Ovary (tissue), 10 donors: ENCODE measurements around the gene PTER. TPM values are rescaled to one million over a fixed set of nuclear protein-coding genes. Genes with fewer than 3 reads are reported as not detected.

ENCODE experiments used
- DNase-seq, 5 donors: peaks; one replicate each; pipeline ENCODE4 v3.0.0-alpha.2; 2019 to 2020
- H3K27ac ChIP-seq, 2 donors: fragments of 200-600 bp; one replicate each; pipeline versions ENCODE4 v1.5.1 to v1.8.0; 2019 to 2022
- H3K27me3 ChIP-seq: fragments of 200-600 bp; one replicate; pipeline ENCODE4 v1.8.0; 2022
- H3K36me3 ChIP-seq: fragments of 200-600 bp; sonication (generic); one replicate; pipeline ENCODE4 v1.5.1; 2019
- H3K4me1 ChIP-seq: one replicate; pipeline ENCODE4 v1.8.1; 2013; ENCODE audit warnings: mild to moderate bottlenecking, moderate library complexity; ENCODE audit not compliant: insufficient read depth
- H3K4me3 ChIP-seq: fragments of 200-600 bp; sonication (generic); one replicate; pipeline ENCODE4 v1.5.1; 2017
- H3K9me3 ChIP-seq, 2 donors: fragments of 200-600 bp in 1 of 2; sonication (generic) in 1 of 2; one replicate each; pipeline versions ENCODE4 v1.5.1 to v1.8.1; 2013 to 2019; ENCODE audit warnings: mild to moderate bottlenecking in 1 of 2, moderate library complexity in 1 of 2
- CTCF ChIP-seq, 3 donors: fragments of 450-650 bp in 2 of 3; fragments of 200-600 bp in 1 of 3; IDR thresholded peaks; one replicate each; pipeline versions ENCODE4 v1.5.1 to v1.8.0; 2016 to 2022; ENCODE audit warnings: antibody characterized with exemption in 3 of 3, mild to moderate bottlenecking in 1 of 3
- EP300 ChIP-seq: sonication (generic); formaldehyde crosslinking; IDR thresholded peaks from one replicate; pipeline ENCODE4 v1.6.1; 2017; ENCODE audit warnings: antibody characterized with exemption
- POLR2A ChIP-seq: fragments of 450-650 bp; IDR thresholded peaks from one replicate; pipeline ENCODE4 v1.6.1; 2017; ENCODE audit warnings: antibody characterized with exemption, mild to moderate bottlenecking, moderate library complexity
- WGBS, 3 donors: extraction: QIAGEN DNeasy Blood & Tissue Kit in 1 of 3; methylation state at CpG; one replicate each; pipeline versions ENCODE4 v1.1.5 to v1.1.7; 2013 to 2017; 5-methylcytosine and 5-hydroxymethylcytosine counted together
- intact Hi-C, 4 donors: fragments of 100-400 bp; cut with DNase I; formaldehyde crosslinking; loops; one replicate each; pipeline versions ENCODE4 v1.11.0 to v1.15.1; 2022 to 2023
- long read RNA-seq, 3 donors: library from polyadenylated mRNA in 2 of 3; unstranded in 2 of 3; transcript quantifications; one replicate each; pipeline ENCODE4 v2.0.0 and lab custom pipeline, GENCODE V29; 2021 to 2026
- polyA plus RNA-seq, 2 donors: library from polyadenylated mRNA; stranded (reverse); fragments of 200-250 nt in 1 of 2; fragments of 350-450 nt in 1 of 2; fragmentation: Illumina TruSeq in 1 of 2; extraction: RNeasy Lipid Tissue Mini Kit (QIAGEN cat#74804) in 1 of 2; gene quantifications; one replicate each; pipeline ENCODE4 v1.2.3, GENCODE V29; 2013 to 2014
- total RNA-seq, 7 donors: library from RNA; depleted of rRNA in 2 of 7; stranded (reverse); fragments of >200 nt in 2 of 7; fragmentation: NEBNext Ultra II Directional in 3 of 7; extraction: Animal tissue kit (Norgen Biotek cat#: 25700) in 3 of 7; gene quantifications; one replicate each; pipeline versions ENCODE4 v1.1.0 to v1.2.4, GENCODE V29; 2016 to 2023
- donor health status: DM: no; HTN: no; CAD: no; lungs with moderate emphysema.
- donor health status: DM: no; HTN: no; CAD: no.
- donor health status: Bipolar disorder and iron deficiency.
- donor health status: DM: yes; HTN: yes; CAD: no.
- donor health status: DM: no; HTN: no; CAD: no.
- donor health status: DM: yes; HTN: yes; CAD: no.

Gene PTER
- 1 to 10 TPM; 1.5 to 7.6 (median 4.2) TPM for total RNA-seq
- 10 to 100 TPM in 1 of 2 donors, 1 to 10 TPM in 1; 1.9 to 19.2 TPM for polyA plus RNA-seq
- long read RNA-seq, donor 1, partial matches to known transcripts = 0 of 3 reads
- long read RNA-seq, donor 1, other reads (novel, unspliced or antisense) = 2 of 3 reads
- long read RNA-seq, donor 2 = 0 reads
- long read RNA-seq, donor 3, partial matches to known transcripts = 0 of 4 reads
- long read RNA-seq, donor 3, other reads (novel, unspliced or antisense) = 2 of 4 reads

GRCh38 chr10:16436758-16437539 is at the start of gene PTER:
Gene PTER, plus strand, starts transcription at chr10:16437010. Its CDS starts 47,375 bp downstream, at chr10:16484385.
- TF ChIP-seq CTCF (IDR thresholded peaks at IDR 0.05) = no peak
- no peak for TF ChIP-seq EP300
- TF ChIP-seq POLR2A = no peak
- peak; percentile 80 to 91 (median 87) for DNase-seq
- Histone ChIP-seq H3K27ac (no peak within 1 kb of the TSS), H3K4me3 (peak within 1 kb of the TSS; percentile 42), H3K9me3 (no peaks in the 10 kb centered on the region), H3K4me1 (peaks cover 5% of the 10 kb centered on the region), H3K36me3 (no peaks in the 10 kb centered on the region), H3K27me3 (no peaks in the 10 kb centered on the region)
- intact Hi-C loops = no loop called here
- WGBS, 3 donors = 7 to 16% (median 10%) methylated on average over 41 to 49 of the region's 49 CpGs

DNA sequence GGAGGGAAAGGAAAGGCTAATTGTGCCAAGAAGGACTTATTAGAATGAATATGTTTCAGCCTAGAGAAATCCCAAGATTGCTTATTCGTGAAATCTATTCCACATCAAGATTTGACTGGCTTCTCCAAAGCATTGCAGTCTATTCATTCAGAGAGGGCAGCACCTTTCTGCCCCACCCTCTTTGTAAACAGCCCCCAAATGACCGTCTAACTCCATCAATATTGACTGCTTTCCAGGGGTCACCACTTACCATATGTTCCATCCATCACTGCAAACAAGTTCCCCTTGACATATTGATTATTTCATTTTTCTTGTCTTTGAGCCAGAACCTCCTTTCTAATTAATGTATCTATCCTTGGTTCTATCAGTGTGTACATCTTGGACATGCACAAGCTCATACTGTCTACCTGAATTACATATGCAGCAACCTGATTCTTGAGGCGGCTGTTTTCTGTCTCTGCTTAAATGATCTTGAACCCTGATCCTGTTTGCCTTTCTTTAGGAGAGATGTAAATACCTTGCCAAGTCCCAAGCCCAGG is 44.2 kb upstream of the PTER start:
- intact Hi-C loops = no loop called here
- no peak for DNase-seq
- WGBS, 3 donors = 38 to 51% (median 44%) methylated on average over 3 of the region's 3 CpGs
- Histone ChIP-seq H3K27ac (no peak overlapping the region), H3K4me1 (no peaks in the 10 kb centered on the region), H3K27me3 (no peaks in the 10 kb centered on the region), H3K36me3 (no peaks in the 10 kb centered on the region), H3K4me3 (no peak overlapping the region), H3K9me3 (no peaks in the 10 kb centered on the region)
- no peak for TF ChIP-seq CTCF (IDR thresholded peaks at IDR 0.05)
- TF ChIP-seq POLR2A = no peak
- TF ChIP-seq EP300 = no peak

DNA sequence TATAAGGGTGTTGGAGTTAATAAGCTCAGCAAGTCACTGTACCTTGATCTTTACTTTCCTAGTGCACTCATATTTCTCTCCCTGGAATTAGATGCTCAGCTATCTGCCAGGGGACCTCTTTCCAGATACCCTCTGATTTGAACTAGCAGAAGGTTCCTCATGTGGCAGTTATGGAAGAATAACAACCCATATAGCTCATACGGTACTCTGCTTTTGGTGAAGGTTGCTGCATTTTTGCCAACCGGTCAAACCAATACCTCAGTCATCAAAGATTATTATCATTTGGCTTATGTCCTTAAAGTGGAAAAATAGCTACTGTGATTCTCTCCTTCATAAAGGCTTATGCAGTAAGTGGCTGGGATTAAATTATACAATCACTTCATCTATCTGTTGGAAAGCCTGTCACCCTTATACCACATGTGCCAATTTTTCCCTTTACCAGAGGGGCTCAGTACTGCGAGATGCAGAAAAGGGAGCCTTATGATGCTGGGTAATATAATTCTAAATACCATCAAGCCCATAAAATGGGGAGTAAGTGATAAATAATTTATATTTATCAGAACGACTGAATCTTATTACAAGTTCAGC is 43.4 kb upstream of the PTER start:
- no peak overlapping the region for H3K27ac ChIP-seq
- 55 to 65% (median 62%) methylated on average over 4 of the region's 4 CpGs for WGBS, 3 donors
- H3K4me3 ChIP-seq = no peak overlapping the region
- TF ChIP-seq EP300 (no peak), CTCF (IDR thresholded peaks at IDR 0.05) (no peak), POLR2A (no peak)
- no peaks in the 10 kb centered on the region for H3K9me3 ChIP-seq
- intact Hi-C loops = no loop called here
- H3K36me3 ChIP-seq = no peaks in the 10 kb centered on the region
- no peaks in the 10 kb centered on the region for H3K4me1 ChIP-seq
- H3K27me3 ChIP-seq = no peaks in the 10 kb centered on the region
- DNase-seq = no peak

GRCh38 chr10:16401416-16401815 is 35.4 kb upstream of the PTER start:
- 79 to 92% (median 84%) methylated on average over 2 of the region's 2 CpGs for WGBS, 3 donors
- Histone ChIP-seq H3K36me3 (no peaks in the 10 kb centered on the region), H3K4me3 (no peak overlapping the region), H3K27me3 (no peaks in the 10 kb centered on the region), H3K9me3 (no peaks in the 10 kb centered on the region), H3K27ac (no peak overlapping the region), H3K4me1 (no peaks in the 10 kb centered on the region)
- TF ChIP-seq CTCF (IDR thresholded peaks at IDR 0.05) = no peak
- no peak for TF ChIP-seq EP300
- no peak for TF ChIP-seq POLR2A
- DNase-seq = no peak
- intact Hi-C loops = no loop called here
